Measurements from ENCODE around the gene FOXD1. TPM values are rescaled to one million over a fixed set of nuclear protein-coding genes. Genes with fewer than 3 reads are reported as not detected.

The FOXD1 gene
- total and polyA plus RNA-seq, 9 of the 15 experiments (the other 6 are each of a cell fraction or from before 2014, with no cell fraction given) = 0.03 to 0.40 (median 0.10) TPM; not detected in 4

DNA sequence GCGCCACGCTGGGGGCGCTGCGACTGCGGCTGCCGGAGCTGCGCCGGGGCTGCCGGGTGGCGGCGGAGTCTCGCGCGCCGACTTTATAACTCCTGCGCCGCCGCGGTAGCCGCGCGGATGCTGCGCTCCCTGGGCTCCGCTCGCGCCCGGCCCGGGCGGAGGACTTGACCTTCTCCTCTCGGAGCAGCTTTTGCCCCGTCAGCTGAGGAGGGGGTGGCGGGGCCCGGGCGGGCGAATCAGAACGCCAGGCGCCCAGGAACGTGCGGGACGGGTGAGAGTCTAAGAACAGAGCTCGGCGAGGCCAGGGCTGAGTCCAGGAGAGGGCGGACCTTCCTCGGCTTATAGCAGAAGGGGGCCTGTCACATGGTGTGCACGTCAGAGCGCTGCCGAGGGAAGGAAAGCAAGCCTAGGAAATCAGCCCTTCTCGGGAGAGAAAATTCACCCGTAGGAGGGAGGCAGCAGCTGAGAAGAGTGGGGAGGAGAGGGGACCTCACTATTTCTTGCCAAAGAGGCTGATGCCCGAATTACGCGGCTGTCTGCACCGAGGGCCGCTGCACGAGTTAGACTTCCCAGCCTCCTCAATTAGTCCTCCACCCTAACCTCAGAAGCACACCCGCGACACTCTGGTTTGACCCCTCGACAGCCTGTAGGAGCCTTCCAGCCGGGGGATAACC, at the start of gene FOXD1 (continued):
- TF ChIP-seq, protein P1, sequence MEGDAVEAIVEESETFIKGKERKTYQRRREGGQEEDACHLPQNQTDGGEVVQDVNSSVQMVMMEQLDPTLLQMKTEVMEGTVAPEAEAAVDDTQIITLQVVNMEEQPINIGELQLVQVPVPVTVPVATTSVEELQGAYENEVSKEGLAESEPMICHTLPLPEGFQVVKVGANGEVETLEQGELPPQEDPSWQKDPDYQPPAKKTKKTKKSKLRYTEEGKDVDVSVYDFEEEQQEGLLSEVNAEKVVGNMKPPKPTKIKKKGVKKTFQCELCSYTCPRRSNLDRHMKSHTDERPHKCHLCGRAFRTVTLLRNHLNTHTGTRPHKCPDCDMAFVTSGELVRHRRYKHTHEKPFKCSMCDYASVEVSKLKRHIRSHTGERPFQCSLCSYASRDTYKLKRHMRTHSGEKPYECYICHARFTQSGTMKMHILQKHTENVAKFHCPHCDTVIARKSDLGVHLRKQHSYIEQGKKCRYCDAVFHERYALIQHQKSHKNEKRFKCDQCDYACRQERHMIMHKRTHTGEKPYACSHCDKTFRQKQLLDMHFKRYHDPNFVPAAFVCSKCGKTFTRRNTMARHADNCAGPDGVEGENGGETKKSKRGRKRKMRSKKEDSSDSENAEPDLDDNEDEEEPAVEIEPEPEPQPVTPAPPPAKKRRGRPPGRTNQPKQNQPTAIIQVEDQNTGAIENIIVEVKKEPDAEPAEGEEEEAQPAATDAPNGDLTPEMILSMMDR (IDR thresholded peaks at IDR 0.05 in 2 of 3, conservative IDR thresholded peaks at IDR 0.05 in 1 of 3; ENCODE audit: insufficient read depth in 2 of 3, low read depth in 1 of 3, low read length in 3 of 3) = 0 out of 6 replicates have a peak, but pooled peaks of 1 of the 3 experiments have one; percentile 11
- TF ChIP-seq, protein P2, sequence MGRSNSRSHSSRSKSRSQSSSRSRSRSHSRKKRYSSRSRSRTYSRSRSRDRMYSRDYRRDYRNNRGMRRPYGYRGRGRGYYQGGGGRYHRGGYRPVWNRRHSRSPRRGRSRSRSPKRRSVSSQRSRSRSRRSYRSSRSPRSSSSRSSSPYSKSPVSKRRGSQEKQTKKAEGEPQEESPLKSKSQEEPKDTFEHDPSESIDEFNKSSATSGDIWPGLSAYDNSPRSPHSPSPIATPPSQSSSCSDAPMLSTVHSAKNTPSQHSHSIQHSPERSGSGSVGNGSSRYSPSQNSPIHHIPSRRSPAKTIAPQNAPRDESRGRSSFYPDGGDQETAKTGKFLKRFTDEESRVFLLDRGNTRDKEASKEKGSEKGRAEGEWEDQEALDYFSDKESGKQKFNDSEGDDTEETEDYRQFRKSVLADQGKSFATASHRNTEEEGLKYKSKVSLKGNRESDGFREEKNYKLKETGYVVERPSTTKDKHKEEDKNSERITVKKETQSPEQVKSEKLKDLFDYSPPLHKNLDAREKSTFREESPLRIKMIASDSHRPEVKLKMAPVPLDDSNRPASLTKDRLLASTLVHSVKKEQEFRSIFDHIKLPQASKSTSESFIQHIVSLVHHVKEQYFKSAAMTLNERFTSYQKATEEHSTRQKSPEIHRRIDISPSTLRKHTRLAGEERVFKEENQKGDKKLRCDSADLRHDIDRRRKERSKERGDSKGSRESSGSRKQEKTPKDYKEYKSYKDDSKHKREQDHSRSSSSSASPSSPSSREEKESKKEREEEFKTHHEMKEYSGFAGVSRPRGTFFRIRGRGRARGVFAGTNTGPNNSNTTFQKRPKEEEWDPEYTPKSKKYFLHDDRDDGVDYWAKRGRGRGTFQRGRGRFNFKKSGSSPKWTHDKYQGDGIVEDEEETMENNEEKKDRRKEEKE (IDR thresholded peaks at IDR 0.05; ENCODE audit: borderline replicate concordance in 1 of 2, control insufficient read depth in 1 of 2, low read depth in 2 of 2, low read length in 1 of 2) = no peak
- TF ChIP-seq MBD2 (IDR thresholded peaks at IDR 0.05; ENCODE audit: borderline replicate concordance, low read depth) = no peak
- TF ChIP-seq, protein P3, sequence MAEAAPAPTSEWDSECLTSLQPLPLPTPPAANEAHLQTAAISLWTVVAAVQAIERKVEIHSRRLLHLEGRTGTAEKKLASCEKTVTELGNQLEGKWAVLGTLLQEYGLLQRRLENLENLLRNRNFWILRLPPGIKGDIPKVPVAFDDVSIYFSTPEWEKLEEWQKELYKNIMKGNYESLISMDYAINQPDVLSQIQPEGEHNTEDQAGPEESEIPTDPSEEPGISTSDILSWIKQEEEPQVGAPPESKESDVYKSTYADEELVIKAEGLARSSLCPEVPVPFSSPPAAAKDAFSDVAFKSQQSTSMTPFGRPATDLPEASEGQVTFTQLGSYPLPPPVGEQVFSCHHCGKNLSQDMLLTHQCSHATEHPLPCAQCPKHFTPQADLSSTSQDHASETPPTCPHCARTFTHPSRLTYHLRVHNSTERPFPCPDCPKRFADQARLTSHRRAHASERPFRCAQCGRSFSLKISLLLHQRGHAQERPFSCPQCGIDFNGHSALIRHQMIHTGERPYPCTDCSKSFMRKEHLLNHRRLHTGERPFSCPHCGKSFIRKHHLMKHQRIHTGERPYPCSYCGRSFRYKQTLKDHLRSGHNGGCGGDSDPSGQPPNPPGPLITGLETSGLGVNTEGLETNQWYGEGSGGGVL (CRISPR knock-in tag; IDR thresholded peaks at IDR 0.05) = no peak
- TF ChIP-seq FOXJ3 (CRISPR knock-in tag; IDR thresholded peaks at IDR 0.05) = no peak
- TF ChIP-seq ATF1 (CRISPR knock-in tag; IDR thresholded peaks at IDR 0.05) = no peak
- peak; percentile 84 for TF ChIP-seq ATF1 (tag; IDR thresholded peaks at IDR 0.05)
- TF ChIP-seq KDM4B (IDR thresholded peaks at IDR 0.05; ENCODE audit: borderline replicate concordance in 2 of 2, low read depth in 1 of 2) = no peak
- TF ChIP-seq, protein P4, sequence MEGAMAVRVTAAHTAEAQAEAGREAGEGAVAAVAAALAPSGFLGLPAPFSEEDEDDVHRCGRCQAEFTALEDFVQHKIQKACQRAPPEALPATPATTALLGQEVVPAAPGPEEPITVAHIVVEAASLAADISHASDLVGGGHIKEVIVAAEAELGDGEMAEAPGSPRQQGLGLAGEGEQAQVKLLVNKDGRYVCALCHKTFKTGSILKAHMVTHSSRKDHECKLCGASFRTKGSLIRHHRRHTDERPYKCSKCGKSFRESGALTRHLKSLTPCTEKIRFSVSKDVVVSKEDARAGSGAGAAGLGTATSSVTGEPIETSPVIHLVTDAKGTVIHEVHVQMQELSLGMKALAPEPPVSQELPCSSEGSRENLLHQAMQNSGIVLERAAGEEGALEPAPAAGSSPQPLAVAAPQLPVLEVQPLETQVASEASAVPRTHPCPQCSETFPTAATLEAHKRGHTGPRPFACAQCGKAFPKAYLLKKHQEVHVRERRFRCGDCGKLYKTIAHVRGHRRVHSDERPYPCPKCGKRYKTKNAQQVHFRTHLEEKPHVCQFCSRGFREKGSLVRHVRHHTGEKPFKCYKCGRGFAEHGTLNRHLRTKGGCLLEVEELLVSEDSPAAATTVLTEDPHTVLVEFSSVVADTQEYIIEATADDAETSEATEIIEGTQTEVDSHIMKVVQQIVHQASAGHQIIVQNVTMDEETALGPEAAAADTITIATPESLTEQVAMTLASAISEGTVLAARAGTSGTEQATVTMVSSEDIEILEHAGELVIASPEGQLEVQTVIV (CRISPR knock-in tag; IDR thresholded peaks at IDR 0.05; ENCODE audit: borderline replicate concordance) = no peak
- TF ChIP-seq, protein P5, sequence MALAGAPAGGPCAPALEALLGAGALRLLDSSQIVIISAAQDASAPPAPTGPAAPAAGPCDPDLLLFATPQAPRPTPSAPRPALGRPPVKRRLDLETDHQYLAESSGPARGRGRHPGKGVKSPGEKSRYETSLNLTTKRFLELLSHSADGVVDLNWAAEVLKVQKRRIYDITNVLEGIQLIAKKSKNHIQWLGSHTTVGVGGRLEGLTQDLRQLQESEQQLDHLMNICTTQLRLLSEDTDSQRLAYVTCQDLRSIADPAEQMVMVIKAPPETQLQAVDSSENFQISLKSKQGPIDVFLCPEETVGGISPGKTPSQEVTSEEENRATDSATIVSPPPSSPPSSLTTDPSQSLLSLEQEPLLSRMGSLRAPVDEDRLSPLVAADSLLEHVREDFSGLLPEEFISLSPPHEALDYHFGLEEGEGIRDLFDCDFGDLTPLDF (CRISPR knock-in tag; IDR thresholded peaks at IDR 0.05) = no peak
- TF ChIP-seq CXXC5 (CRISPR knock-in tag; IDR thresholded peaks at IDR 0.05) = peak; percentile 48; the same call in 1 of the 2 replicates
- TF ChIP-seq KLF16 (IDR thresholded peaks at IDR 0.05) = no peak
- no peak for TF ChIP-seq ZNF41 (CRISPR knock-in tag; conservative IDR thresholded peaks at IDR 0.05)
- no peak for TF ChIP-seq POLR2H (tag; IDR thresholded peaks at IDR 0.05; ENCODE audit: low read depth)
- no peak for TF ChIP-seq MAFG (tag; conservative IDR thresholded peaks at IDR 0.05)
- no peak for TF ChIP-seq PHF21A (IDR thresholded peaks at IDR 0.05; ENCODE audit: borderline replicate concordance, low read depth)

Measured in K562 (cell line).